IMR-90 (cell line): ENCODE data around the gene RILPL2.
"Not testable (repeated sequence)": the region's sequence is repeated elsewhere in the genome, so short reads cannot be mapped to it uniquely, and the experiment has no call there.

Experiments
- BHLHE40 ChIP-seq: fragments of 150-350 bp; IDR thresholded peaks from 2 replicates; pipeline ENCODE4 v1.6.1; 2016; ENCODE audit warnings: mild to moderate bottlenecking, low read depth, low read length
- CEBPB ChIP-seq: IDR thresholded peaks from 2 replicates; pipeline ENCODE4 v1.6.1; 2012; ENCODE audit warnings: low read depth, low read length, improper control_type of control experiment
- CHD1 ChIP-seq: IDR thresholded peaks from 2 replicates; pipeline ENCODE4 v1.6.1; 2012; ENCODE audit warnings: low read depth, low read length, improper control_type of control experiment
- CTCF ChIP-seq: conservative IDR thresholded peaks from 2 replicates; pipeline ENCODE4 v1.5.1; 2012; ENCODE audit warnings: mild to moderate bottlenecking, low read depth, low read length, improper control_type of control experiment
- FOS ChIP-seq: fragments of 150-350 bp; IDR thresholded peaks from 2 replicates; pipeline ENCODE4 v1.6.1; 2016; ENCODE audit warnings: low read depth, low read length
- POLR2A ChIP-seq: IDR thresholded peaks from 2 replicates; pipeline ENCODE4 v1.6.1; 2012; ENCODE audit warnings: mild to moderate bottlenecking, low read depth, low read length
- TF ChIP-seq, protein P1 (sequence below): fragments of 150-350 bp; IDR thresholded peaks from 2 replicates; pipeline ENCODE4 v1.6.1; 2016; ENCODE audit warnings: low read depth, mild to moderate bottlenecking, low read length, moderate library complexity, borderline replicate concordance

GRCh38 chr12:123452276-123452550 lies 15.7 kb upstream of the RILPL2 start:
- TF ChIP-seq, protein P1, sequence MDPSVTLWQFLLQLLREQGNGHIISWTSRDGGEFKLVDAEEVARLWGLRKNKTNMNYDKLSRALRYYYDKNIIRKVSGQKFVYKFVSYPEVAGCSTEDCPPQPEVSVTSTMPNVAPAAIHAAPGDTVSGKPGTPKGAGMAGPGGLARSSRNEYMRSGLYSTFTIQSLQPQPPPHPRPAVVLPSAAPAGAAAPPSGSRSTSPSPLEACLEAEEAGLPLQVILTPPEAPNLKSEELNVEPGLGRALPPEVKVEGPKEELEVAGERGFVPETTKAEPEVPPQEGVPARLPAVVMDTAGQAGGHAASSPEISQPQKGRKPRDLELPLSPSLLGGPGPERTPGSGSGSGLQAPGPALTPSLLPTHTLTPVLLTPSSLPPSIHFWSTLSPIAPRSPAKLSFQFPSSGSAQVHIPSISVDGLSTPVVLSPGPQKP = not testable (repeated sequence)
- TF ChIP-seq POLR2A, CTCF, CHD1, CEBPB, BHLHE40, FOS: not testable (repeated sequence)
